ENCODE results near the gene LARP4B.
"Not testable (repeated sequence)": the region's sequence is repeated elsewhere in the genome, so short reads cannot be mapped to it uniquely, and the experiment has no call there.

Gene LARP4B

DNA sequence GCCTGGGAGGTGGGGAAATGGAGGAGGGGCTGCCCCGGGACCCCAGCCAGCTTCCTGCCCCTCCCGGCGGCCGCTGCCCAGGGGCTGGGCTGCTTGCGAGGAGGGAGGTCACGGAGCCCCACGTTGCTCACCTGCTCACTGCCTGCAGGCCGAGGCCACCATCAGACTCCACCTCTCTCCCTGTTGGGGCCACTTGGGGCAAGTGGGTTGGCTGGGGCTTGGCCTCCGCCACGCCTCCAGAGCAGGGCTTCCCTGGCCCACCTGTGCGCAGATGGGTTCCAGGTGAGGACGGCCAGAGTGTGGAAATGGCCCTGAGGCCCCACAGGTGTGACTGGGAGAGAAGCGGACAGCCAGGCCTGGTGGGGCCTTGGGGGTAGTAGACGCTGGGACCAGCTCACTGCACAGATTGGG is 159.3 kb downstream of the LARP4B start:
- no peak overlapping the region for H3K4me3 ChIP-seq (ENCODE audit: low read length)
- TF ChIP-seq, protein P1, sequence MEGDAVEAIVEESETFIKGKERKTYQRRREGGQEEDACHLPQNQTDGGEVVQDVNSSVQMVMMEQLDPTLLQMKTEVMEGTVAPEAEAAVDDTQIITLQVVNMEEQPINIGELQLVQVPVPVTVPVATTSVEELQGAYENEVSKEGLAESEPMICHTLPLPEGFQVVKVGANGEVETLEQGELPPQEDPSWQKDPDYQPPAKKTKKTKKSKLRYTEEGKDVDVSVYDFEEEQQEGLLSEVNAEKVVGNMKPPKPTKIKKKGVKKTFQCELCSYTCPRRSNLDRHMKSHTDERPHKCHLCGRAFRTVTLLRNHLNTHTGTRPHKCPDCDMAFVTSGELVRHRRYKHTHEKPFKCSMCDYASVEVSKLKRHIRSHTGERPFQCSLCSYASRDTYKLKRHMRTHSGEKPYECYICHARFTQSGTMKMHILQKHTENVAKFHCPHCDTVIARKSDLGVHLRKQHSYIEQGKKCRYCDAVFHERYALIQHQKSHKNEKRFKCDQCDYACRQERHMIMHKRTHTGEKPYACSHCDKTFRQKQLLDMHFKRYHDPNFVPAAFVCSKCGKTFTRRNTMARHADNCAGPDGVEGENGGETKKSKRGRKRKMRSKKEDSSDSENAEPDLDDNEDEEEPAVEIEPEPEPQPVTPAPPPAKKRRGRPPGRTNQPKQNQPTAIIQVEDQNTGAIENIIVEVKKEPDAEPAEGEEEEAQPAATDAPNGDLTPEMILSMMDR (conservative IDR thresholded peaks at IDR 0.05; ENCODE audit: low read length) = no peak
- DNase-seq (ENCODE audit: low read depth) = no peak

DNA sequence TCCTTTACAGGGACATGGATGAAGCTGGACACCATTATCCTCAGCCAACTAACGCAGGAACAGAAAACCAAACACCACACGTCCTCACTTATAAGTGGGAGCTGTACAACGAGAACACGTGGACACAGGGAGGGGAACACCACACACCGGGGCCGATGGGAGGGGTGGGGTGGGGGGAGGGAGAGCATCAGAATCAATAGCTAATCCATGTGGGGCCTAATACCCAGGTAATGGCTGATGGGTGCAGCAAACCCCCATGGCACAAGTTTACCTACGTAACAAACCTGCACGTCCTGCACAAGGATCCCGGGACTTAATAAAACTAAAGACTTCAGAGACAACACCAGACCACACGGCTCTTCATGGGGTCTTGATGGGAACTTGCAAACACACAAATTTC is 159.9 kb downstream of the LARP4B start:
- H3K4me3 ChIP-seq (ENCODE audit: low read length) = no peak overlapping the region
- TF ChIP-seq, protein P1 (conservative IDR thresholded peaks at IDR 0.05; ENCODE audit: low read length) = no peak
- no peak for DNase-seq (ENCODE audit: low read depth)

DNA sequence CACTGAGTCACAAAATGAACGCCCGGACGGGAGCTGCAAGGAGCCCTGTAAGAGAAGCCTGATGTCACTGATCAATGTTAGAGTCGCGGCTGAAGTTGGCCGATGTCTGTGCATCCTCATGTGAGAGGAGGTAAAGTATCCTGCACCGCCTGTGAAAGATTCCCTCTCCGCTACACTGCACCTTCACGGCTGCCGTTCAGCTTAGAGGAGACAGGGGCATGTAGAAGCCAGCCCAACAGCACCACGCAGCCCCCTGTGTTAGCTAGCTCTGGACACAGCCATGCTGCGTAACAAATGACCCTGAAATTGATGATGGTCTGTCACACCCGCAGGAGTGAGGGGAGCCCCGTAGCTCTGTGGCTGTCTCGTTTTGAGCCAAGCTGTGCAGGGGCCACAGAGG is 160.5 kb downstream of the LARP4B start:
- TF ChIP-seq, protein P1 (conservative IDR thresholded peaks at IDR 0.05; ENCODE audit: low read length) = no peak
- no peak overlapping the region for H3K4me3 ChIP-seq (ENCODE audit: low read length)
- DNase-seq (ENCODE audit: low read depth) = no peak

DNA sequence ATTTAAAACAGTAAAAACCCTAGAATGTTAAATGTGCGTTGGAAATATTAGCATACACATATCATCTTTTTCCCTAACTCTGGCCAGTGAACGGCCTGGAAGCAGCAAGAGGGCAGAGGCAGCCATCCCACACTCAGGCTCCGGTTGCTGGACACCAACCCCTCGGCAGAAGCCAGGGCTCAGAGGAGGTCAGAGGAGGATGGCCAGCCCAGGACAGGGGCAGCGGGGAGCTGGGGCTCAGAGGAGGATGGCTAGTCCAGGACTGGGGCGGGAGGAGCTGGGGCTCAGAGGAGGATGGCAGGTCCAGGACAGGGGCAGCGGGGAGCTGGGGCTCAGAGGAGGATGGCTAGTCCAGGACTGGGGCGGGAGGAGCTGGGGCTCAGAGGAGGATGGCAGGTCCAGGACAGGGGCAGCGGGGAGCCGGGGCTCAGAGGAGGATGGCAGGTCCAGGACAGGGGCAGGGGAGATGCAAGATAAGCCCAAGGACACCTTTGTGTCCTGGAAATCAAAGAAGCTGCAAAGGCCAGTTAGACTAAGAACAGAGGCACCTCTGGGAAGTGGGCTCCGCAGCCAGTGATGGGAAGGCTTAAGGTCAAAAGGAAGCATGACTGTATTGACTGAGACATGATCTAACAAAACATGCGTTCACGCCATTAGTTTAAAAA is 161.3 kb downstream of the LARP4B start:
- H3K4me3 ChIP-seq (ENCODE audit: low read length); DNase-seq (ENCODE audit: low read depth): not testable (repeated sequence)

DNA sequence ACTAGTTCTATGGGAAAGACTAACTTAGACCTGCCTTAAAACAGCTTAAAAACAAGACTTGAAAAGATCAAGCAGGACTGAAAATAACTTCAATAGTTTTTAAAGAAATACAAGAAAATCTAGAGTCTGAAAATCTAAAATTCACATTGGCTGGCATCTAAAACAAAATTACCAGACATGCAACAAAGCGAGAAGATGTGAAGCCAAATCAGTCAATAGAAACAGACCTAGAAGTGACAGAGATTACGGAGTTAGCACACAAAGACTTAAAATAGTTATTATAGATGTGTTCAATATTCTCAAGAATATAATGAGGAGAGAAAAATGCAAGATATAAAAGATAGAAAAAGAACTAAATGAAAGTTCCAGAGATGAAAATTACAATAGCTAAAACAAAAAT is 163.7 kb downstream of the LARP4B start:
- no peak for DNase-seq (ENCODE audit: low read depth)
- no peak overlapping the region for H3K4me3 ChIP-seq (ENCODE audit: low read length)
- TF ChIP-seq, protein P1 (conservative IDR thresholded peaks at IDR 0.05; ENCODE audit: low read length) = no peak

DNA sequence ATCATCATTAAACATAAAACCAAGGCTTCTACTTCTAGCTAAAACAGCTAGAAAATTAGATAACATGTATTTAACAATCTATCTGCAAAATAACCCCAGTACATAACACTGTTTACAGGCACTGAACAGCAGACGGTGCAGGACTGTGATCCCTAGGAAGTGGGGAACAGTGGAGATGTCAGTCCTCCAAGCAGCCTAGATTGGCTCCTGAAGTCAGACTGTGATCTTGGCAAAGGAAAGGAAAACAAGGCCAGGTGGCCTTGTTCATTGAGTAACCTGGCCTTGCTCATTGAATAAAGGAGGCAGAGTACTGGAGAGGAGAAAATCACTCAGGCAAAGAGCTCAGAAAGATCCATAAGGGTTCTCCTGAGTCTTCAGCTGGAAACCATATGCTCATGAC is 164.3 kb downstream of the LARP4B start:
- no peak for DNase-seq (ENCODE audit: low read depth)
- TF ChIP-seq, protein P1 (conservative IDR thresholded peaks at IDR 0.05; ENCODE audit: low read length) = no peak
- no peak overlapping the region for H3K4me3 ChIP-seq (ENCODE audit: low read length)

DNA sequence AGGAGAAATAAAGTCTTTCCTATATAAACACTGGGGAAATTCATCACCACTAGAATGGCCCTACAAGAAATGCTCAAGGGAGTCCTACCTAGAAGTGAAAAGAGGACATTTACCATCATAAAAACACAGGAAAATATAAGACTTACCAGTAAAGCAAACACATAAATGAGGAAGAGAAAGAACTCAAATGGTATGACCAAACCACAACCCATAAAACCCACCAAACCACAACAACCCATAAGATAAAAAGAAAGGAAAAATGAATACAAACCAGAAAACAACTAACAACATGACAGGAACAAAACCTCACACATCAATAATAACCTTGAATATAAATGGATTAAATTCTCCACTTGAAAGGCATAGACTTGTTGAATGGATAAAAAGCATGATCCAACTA is 170.1 kb downstream of the LARP4B start:
- DNase-seq (ENCODE audit: low read depth) = no peak
- TF ChIP-seq, protein P1 (conservative IDR thresholded peaks at IDR 0.05; ENCODE audit: low read length) = no peak

DNA sequence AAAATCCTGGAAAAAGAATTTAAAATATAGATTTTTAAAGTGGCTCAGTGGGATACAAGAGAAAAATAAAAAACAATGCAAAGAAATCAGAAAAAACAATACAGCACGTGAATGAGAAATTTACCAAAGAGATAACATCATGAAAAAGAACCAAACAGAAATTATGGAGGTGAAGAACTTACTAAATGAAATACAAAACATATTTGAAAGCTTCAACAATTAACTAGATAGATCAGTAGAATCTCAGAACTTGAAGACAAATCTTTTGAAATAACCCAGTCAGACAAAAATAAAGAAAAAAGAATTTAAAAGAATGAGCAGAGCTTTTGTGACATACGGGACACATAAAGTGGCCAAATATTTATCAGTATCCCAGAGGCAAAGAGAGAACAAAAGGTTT is 170.9 kb downstream of the LARP4B start:
- TF ChIP-seq, protein P1 (conservative IDR thresholded peaks at IDR 0.05; ENCODE audit: low read length) = no peak
- H3K4me3 ChIP-seq (ENCODE audit: low read length) = no peak overlapping the region

More for the DNA sequence above, 170.1 kb downstream of the LARP4B start:
- H3K4me3 ChIP-seq (ENCODE audit: low read length) = no peak overlapping the region

More for the DNA sequence above, 170.9 kb downstream of the LARP4B start:
- DNase-seq (ENCODE audit: low read depth) = no peak
